Putamen (tissue), 1 donor: Measurements from ENCODE around the gene GRM4.
"Not testable (repeated sequence)": the region's sequence is repeated elsewhere in the genome, so short reads cannot be mapped to it uniquely, and the experiment has no call there.

Experiments
- DNase-seq: peaks from one replicate; pipeline ENCODE4 v3.0.0-alpha.2; 2016; ENCODE audit warnings: low spot score

Gene GRM4

GRCh38 chr6:34061348-34061747 is 84.5 kb downstream of the GRM4 start:
- DNase-seq, result no peak

DNA sequence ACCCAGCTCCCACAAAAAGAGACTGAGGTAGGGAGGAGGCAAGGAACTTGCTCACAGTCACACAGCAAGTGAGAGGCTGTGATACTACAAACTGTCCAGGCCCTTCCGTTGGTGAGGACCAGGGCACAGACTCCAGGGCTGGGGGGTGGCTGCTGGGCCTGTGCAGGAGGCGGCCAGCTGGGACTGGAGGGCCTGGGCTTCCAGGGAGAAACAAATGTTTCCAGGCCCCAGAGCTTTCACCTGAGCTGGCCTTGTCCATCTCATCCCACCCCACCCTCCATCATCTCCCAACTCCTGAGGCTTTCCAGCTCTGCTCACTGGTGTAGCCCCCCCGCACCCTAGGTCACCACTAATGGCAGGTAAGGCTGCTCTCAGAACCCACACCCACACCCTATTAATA is 86.0 kb downstream of the GRM4 start:
- DNase-seq, result no peak

- no peak for DNase-seq
Measured at GRCh38 chr6:34059136-34059731, 86.7 kb downstream of the GRM4 start.

DNA sequence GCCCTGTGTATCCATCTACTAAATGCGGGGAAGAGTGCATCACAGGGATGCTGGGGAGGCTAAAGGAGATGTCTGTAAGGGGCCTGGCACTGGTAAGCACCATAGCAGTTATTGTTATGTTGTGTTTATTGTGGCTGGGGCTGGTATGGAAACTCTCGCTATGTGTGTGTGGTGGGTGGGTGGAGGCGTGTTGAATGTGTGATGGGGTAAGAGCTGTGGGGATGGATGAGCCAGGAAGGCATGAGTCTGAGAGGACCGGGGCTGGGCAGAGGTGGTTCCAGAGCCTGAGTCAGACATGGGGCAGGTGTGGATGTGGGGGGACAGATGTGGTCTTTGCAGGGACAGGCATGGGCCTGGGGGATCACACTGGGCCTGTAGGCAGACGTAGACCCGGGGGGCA is 88.1 kb downstream of the GRM4 start:
- DNase-seq, result no peak

DNA sequence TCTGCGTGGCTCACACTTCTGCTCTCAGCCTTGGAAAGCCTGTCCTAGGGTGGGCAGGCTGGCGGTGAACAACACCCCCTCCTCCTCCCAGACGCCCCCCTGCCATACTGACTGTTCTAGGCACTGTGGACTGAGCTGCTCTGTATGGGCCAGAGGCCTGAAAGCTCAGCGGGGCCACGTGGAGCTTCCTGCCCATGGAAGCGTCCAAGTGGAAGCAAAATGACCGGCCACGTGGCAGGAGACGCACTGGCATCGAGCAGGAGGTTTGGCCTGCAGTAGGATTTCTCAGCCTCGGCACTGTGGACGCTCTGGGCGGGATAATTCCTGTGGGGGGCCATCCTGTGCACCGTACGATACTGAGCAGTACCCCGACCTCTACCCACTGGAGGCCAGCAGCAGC is 88.7 kb downstream of the GRM4 start:
- DNase-seq, result no peak

GRCh38 chr6:34056305-34057108 is 89.4 kb downstream of the GRM4 start:
- no peak for DNase-seq

DNA sequence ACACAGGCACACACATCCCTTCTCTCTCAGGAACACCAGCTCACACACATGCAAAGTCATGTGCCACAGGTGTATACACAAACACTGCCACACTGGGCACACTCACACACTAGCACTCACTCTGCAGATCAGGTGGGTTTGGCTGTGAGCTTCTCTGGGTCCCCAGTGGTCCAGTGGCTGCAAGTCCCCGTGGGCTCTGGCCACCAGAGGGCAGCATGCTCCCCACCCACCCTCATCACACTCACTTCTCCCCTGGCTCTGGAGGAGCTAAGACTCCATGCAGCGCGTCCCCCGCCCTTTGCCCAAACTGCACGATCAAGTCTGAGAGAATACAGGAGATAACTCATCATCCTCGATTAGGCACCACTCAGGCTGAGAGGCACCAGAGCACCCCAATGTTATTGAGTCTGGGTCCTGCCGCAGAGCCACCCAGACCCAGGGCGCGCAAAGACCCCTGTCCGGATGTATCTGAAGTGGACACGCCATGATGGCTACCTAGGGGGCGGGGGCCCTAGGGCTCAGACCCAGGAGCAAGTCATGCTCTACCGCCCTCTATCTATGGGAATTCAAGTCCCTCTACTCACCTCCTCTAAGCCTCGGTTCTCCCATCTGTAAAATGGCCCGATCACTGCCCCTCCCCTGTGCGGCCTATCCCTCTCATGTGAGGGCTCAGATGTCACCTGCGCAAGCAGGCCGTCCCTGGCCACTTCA is 90.5 kb downstream of the GRM4 start:
- DNase-seq, result no peak

DNA sequence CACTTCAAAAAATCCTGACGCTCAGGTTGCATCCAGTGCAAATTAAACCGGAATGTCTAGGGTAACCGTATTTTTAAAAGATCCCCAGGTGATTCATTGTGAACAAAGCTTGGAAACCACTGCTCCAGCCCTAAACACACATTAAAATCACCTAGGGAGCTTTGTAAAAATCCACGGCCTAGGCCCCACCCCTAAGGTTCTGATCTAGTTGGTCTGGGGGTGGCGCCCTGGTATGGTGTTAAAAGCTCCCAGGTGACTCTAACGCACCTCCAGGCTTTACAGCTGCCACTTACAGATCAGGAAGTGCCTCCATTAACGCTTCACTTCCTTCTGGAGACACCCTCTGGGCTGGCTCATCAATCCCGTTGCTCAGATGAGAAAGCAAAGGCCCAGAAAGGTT is 92.2 kb downstream of the GRM4 start:
- DNase-seq, result no peak

- DNase-seq, result peak; percentile 31
Measured at GRCh38 chr6:34052918-34053608, 92.8 kb downstream of the GRM4 start.

GRCh38 chr6:34052071-34052825 is 93.6 kb downstream of the GRM4 start:
- no peak for DNase-seq

- DNase-seq, result peak; percentile 36
Measured at GRCh38 chr6:34051331-34051919, 94.5 kb downstream of the GRM4 start.

DNA sequence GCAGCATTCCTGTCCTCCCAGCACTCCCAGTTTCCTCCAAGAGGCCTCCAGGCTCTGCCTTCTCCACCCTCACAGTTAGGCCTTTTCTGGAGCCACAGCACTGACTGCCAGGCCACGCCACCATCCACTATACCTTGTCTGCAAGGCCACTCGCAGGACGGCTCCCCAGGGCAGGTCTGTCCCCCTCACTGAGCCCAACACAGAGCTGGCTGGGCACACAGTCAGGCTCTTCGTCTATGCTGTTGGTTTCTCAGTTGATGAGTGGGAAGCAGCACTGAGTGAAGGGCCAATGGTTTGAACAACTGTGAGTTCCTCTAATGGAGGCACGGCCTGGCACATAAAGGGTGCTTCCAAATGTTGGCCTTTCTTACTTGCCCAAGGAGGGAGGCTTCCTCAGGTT is 95.2 kb downstream of the GRM4 start:
- DNase-seq, result no peak

- DNase-seq, result peak; percentile 30
Measured at GRCh38 chr6:34049395-34050342, 96.2 kb downstream of the GRM4 start.

DNA sequence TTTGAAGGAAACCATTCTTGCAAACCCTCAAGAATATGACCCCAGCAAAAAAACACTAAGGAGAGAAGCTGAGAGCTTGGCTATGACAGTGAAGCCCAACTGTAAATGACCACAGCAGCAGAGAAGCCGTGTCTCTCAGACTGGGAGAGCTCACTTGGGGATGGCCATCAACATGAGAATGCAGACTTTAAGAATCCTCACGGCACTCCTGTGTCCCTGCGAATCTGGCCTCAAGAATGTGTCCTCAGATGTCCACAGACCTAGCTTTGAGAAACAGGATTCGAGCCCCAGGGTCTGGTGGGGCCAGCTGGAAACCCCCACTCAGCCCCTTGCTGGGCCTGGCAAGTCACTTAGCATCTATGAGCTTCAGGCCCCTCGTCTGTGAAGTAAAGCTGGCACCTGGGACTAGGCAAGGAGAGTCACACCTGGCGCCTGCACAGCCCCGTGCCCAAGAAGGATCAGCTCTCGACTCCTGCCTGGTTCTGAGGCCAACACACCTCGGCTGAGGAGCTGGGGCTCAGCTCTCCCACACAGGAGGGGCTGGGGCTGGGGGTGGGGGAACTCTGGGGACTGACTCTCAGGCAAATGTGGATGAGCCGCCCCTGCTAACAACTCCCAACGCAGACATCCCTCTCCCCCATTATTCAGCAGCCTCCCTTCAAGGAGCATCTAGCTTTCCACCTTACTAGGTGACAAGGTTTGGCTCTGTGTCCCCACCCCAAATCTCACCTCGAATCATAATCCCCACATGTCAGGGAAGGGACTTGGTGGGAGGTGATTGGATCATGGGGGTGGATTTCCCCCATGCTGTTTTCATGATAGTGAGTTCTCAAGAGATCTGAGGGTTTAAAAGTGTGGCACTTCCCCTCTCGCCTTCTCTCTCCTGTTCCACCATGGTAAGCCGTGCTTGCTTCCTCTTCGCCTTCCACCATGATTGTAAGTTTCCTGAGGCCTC is 97.7 kb downstream of the GRM4 start:
- peak; percentile 49 for DNase-seq

DNA sequence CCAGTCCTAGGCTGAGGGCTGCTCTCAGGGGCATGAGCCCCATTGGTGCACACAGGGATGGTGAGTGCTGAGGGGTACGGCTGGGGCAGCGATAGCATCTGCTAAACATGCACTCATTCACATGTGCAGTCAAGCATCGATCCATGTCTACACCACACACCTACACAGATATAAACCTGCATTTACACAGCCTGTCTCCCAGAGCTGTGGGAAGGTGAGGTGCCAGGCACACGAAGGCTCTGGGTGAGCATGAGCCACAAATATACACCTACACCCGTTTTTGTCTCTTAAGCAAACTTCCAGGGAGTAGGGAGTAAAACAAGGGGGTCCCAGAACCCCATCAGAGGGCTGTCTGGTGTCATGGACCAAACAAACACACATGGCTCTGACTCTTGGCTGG is 99.3 kb downstream of the GRM4 start:
- no peak for DNase-seq

- no peak for DNase-seq
Measured at GRCh38 chr6:34045771-34046170, 100.1 kb downstream of the GRM4 start.

- peak; percentile 61 for DNase-seq
Measured at GRCh38 chr6:34044945-34045595, 100.8 kb downstream of the GRM4 start.

DNA sequence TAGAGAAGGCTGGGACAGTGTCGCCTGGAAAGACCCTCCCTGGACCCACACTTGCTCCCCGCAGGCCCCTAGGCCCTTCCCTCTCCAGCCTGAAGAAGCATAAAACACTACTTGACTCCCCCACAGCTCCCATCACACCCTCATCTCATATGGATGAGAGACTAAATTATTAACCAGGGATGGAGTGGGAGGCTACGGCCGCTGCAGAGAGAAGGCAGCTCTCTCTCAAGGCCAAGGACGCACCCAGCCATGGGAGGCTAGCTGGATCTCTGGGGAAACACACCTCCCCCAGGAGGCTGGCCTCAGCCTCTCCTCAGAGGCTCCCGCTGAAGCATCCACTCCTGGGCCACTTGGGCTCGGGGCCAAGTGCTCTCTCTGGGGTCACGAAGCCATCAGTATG is 102.5 kb downstream of the GRM4 start:
- no peak for DNase-seq

DNA sequence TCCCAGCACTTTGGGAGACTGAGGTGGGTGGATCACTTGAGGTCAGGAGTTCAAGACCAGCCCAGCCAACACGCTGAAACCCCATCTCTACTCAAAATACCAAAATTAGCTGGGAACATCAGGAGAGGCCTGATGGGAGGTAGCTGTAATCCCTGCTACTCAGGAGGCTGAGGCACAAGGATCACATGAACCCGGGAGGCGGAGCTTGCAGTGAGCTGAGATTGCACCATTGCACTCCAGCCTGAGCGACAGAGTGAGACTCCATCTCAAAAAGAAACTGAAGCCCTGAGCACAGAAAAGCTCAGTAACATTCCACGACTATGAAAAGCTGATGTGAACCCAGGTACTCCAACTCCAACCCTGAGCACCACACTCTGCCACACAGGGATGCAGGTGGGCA is 103.9 kb downstream of the GRM4 start:
- DNase-seq, result not testable (repeated sequence)
